Kidney epithelial cell (primary cell): ENCODE data around the gene VAMP3. TPM values are rescaled to one million over a fixed set of nuclear protein-coding genes. Genes with fewer than 3 reads are reported as not detected.

ENCODE experiments used
- DNase-seq: peaks from one replicate; pipeline ENCODE4 v3.0.0-alpha.2; 2010; ENCODE audit warnings: low read depth
- H3K27me3 ChIP-seq: 2 replicates; pipeline ENCODE4 v1.6.0; 2011; ENCODE audit warnings: low read length; ENCODE audit not compliant: control insufficient read depth, insufficient read depth
- H3K36me3 ChIP-seq: 2 replicates; pipeline ENCODE4 v1.5.1; 2011; ENCODE audit warnings: low read length; ENCODE audit not compliant: control insufficient read depth, insufficient read depth
- H3K4me3 ChIP-seq: 2 replicates; pipeline ENCODE4 v1.5.1; 2011; ENCODE audit warnings: low read depth, mild to moderate bottlenecking, control low read depth, low read length
- total RNA-seq: library from RNA; depleted of rRNA; stranded (reverse); fragments of >200 nt; gene quantifications from 2 replicates; pipeline ENCODE4 v1.2.3, GENCODE V29; 2015
- TF ChIP-seq, protein P1 (sequence below): IDR thresholded peaks from 2 replicates; pipeline ENCODE4 v1.5.1; 2011; ENCODE audit warnings: mild to moderate bottlenecking, moderate library complexity, low read length, control low read depth, inconsistent platforms; ENCODE audit not compliant: insufficient read depth, poor library complexity, severe bottlenecking

VAMP3 gene
- total RNA-seq, 1 donor from 2014 or later: 133 TPM

DNA sequence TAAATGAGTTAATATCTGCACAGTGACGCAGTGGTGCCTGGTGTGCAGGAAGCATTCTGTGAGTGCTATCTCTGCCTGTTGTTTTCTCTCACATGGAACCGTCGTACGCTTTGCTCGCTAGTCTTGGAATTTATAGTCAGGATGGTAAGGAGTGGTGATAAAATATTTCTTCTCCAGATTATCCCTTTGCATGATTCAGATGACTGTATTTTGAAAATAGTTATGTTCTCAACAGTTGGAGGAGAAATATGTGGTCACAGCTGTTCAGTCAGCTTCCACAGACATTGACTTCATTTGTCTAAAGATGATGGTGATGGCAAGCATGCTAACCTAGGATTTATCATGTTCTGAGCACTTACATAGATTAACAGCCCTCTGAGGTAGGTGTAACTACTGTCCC is 41.3 kb upstream of the VAMP3 start:
- no peak for DNase-seq
- H3K27me3 ChIP-seq: no peaks in the 10 kb centered on the region
- TF ChIP-seq, protein P1, sequence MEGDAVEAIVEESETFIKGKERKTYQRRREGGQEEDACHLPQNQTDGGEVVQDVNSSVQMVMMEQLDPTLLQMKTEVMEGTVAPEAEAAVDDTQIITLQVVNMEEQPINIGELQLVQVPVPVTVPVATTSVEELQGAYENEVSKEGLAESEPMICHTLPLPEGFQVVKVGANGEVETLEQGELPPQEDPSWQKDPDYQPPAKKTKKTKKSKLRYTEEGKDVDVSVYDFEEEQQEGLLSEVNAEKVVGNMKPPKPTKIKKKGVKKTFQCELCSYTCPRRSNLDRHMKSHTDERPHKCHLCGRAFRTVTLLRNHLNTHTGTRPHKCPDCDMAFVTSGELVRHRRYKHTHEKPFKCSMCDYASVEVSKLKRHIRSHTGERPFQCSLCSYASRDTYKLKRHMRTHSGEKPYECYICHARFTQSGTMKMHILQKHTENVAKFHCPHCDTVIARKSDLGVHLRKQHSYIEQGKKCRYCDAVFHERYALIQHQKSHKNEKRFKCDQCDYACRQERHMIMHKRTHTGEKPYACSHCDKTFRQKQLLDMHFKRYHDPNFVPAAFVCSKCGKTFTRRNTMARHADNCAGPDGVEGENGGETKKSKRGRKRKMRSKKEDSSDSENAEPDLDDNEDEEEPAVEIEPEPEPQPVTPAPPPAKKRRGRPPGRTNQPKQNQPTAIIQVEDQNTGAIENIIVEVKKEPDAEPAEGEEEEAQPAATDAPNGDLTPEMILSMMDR: no peak
- H3K4me3 ChIP-seq: no peak overlapping the region
- H3K36me3 ChIP-seq: no peaks in the 10 kb centered on the region

DNA sequence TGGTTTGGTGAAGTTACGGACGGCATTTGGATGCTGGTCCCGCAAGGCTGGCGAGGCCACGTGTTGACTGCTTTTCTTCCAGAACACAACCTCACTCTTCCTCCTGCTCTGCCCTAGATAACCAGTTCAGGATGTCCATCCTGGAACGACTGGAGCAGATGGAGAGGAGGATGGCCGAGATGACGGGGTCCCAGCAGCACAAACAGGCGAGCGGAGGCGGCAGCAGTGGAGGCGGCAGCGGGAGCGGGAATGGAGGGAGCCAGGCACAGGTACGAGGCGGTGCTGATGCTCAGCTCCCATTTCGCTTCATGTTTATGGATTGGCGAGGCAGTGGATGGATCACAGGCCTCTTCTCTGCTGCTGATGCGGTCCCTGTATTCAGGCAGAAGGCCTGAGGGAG is 38.8 kb upstream of the VAMP3 start:
- TF ChIP-seq, protein P1: no peak
- Histone ChIP-seq H3K27me3 (no peaks in the 10 kb centered on the region), H3K4me3 (no peak overlapping the region), H3K36me3 (no peaks in the 10 kb centered on the region)
- DNase-seq: no peak

DNA sequence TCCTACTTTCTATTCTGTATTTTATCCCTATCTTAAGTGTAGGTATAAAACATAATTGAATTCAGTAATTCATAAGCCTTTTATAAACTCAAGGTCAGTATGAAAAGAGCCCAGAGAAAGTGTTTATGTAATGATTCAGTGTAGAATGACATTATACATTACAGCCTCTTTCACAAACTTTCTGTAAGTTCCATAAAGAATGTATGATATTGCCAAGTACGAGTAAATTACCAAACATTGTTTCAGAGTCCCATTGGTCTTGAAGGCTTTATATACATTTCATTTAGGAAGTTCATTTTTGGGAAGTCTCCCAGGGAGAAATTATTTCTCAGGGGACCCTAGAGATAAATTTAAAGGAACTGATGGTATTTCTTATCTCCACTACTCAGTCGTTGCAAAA is 37.8 kb upstream of the VAMP3 start:
- H3K27me3 ChIP-seq: no peaks in the 10 kb centered on the region
- TF ChIP-seq, protein P1: no peak
- no peaks in the 10 kb centered on the region for H3K36me3 ChIP-seq
- no peak overlapping the region for H3K4me3 ChIP-seq
- no peak for DNase-seq

DNA sequence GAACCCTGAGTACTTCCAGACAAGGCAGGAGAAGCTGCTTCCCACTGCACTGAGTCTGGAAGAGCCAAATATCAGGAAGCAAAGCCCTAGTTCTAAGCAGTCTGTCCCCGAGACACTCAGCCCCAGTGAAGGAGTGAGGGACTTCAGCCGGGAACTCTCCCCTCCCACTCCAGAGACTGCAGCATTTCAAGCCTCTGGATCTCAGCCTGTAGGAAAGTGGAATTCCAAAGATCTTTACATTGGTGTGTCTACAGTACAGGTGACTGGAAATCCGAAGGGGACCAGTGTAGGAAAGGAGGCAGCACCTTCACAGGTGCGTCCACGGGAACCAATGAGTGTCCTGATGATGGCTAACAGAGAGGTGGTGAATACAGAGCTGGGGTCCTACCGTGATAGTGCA is 33.1 kb upstream of the VAMP3 start:
- DNase-seq: no peak
- TF ChIP-seq, protein P1: no peak
- Histone ChIP-seq H3K27me3 (no peaks in the 10 kb centered on the region), H3K36me3 (peaks cover 1% of the 10 kb centered on the region), H3K4me3 (no peak overlapping the region)

DNA sequence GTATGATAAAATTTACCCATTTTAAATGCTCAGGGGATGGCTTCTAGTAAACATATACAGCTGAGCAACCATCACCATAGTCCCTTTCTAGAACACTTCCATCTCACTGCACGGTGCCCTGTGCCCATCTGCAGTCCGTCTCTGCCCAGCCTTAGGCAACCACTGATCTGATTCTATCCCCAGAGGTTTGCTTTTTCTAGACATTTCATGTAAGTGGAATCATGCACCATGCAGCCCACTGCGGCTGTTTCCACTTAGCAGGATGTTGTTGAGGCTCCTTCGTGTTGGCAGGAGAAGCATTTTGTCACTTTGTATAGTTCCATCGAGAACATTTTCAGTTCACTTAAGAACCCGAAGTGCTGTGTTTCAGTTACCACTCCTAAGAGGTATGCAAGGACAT is 27.8 kb upstream of the VAMP3 start:
- TF ChIP-seq, protein P1: no peak
- H3K36me3 ChIP-seq: peaks cover 1% of the 10 kb centered on the region

DNA sequence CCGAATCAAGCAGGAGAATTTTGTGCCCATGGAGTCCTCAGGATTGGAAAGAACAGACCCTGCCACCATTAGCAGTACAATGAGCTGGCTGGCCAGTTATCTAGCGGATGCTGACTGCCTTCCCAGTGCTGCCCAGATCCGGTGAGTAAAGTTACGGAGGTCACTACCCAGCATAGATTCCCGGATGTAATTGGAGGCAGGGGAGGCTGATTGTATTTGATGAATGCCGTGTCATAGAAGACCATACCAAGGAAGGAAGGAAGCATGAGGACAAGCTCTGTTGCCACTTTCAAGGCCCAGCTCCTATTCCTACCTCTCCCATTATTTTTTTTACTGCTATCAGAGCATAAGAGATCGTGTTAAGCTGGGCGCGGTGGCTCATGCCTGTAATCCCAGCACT is 26.2 kb upstream of the VAMP3 start:
- Histone ChIP-seq H3K27me3 (no peaks in the 10 kb centered on the region), H3K4me3 (no peak overlapping the region), H3K36me3 (no peaks in the 10 kb centered on the region)
- DNase-seq: no peak
- TF ChIP-seq, protein P1: no peak

More for the DNA sequence above, 27.8 kb upstream of the VAMP3 start:
- no peak overlapping the region for H3K4me3 ChIP-seq
- no peaks in the 10 kb centered on the region for H3K27me3 ChIP-seq
- DNase-seq: no peak
